Heart left ventricle (tissue), 16 donors: Measurements from ENCODE around the gene MED12L. TPM values are rescaled to one million over a fixed set of nuclear protein-coding genes. Genes with fewer than 3 reads are reported as not detected.
"Not testable (repeated sequence)": the region's sequence is repeated elsewhere in the genome, so short reads cannot be mapped to it uniquely, and the experiment has no call there.

Source experiments
- ATAC-seq, 4 donors: fragments of 200-7000 bp; cut with Tn5 transposase; one replicate each; pipeline ENCODE4 v1.9.1; 2020 to 2022; ENCODE audit warnings: moderate library complexity in 4 of 4, mild to moderate bottlenecking in 3 of 4, moderate number of reproducible peaks in 1 of 4
- DNase-seq, 5 donors: peaks; one replicate each; pipeline ENCODE4 v3.0.0-alpha.2; 2020
- H3K27ac ChIP-seq, 12 donors: fragments of 200-600 bp; sonication (generic) in 4 of 12; one replicate each; pipeline versions ENCODE4 v1.5.0 to v1.8.0; 2016 to 2022; ENCODE audit warnings: mild to moderate bottlenecking in 2 of 12
- H3K27me3 ChIP-seq, 9 donors: fragments of 200-600 bp; sonication (generic) in 2 of 9; one replicate each; pipeline versions ENCODE4 v1.5.1 to v1.8.0; 2016 to 2022; ENCODE audit warnings: mild to moderate bottlenecking in 3 of 9
- H3K36me3 ChIP-seq, 9 donors: fragments of 200-600 bp; sonication (generic) in 2 of 9; one replicate each; pipeline versions ENCODE4 v1.5.0 to v1.8.0; 2018 to 2022; ENCODE audit warnings: mild to moderate bottlenecking in 2 of 9
- H3K4me1 ChIP-seq, 12 donors: fragments of 200-600 bp; sonication (generic) in 4 of 12; one replicate each; pipeline versions ENCODE4 v1.5.0 to v1.8.0; 2016 to 2022; ENCODE audit warnings: mild to moderate bottlenecking in 3 of 12
- H3K4me3 ChIP-seq, 12 donors: fragments of 200-600 bp; sonication (generic) in 4 of 12; one replicate each; pipeline versions ENCODE4 v1.5.0 to v1.8.0; 2017 to 2022; ENCODE audit warnings: mild to moderate bottlenecking in 9 of 12, moderate library complexity in 4 of 12
- H3K9me3 ChIP-seq, 12 donors: fragments of 200-600 bp; sonication (generic) in 4 of 12; one replicate each; pipeline versions ENCODE4 v1.5.0 to v1.8.0; 2016 to 2022; ENCODE audit warnings: mild to moderate bottlenecking in 1 of 12
- POLR2A ChIP-seq, 2 donors: fragments of 450-650 bp; IDR thresholded peaks; one replicate each; pipeline ENCODE4 v1.6.1; 2017; ENCODE audit warnings: antibody characterized with exemption in 2 of 2, mild to moderate bottlenecking in 2 of 2, moderate library complexity in 2 of 2
- WGBS, 4 donors: extraction: QIAGEN DNeasy Blood & Tissue Kit in 2 of 4; methylation state at CpG; one replicate each; pipeline versions ENCODE4 v1.1.5 to v1.1.7; 2013 to 2018; 5-methylcytosine and 5-hydroxymethylcytosine counted together
- intact Hi-C, 10 donors: fragments of 100-400 bp; cut with DNase I; formaldehyde crosslinking; loops; one replicate each; pipeline versions ENCODE4 v1.11.1 to v1.14.2; 2022
- polyA plus RNA-seq, 2 donors: library from polyadenylated mRNA; stranded (reverse); fragments of 200-250 nt; gene quantifications; one replicate each; pipeline ENCODE4 v1.2.3, GENCODE V29; 2013
- total RNA-seq, 9 donors: library from RNA; depleted of rRNA in 2 of 9; stranded (reverse); fragments of >200 nt in 2 of 9; fragmentation: NEBNext Ultra II Directional in 3 of 9; extraction: Animal tissue kit (Norgen Biotek cat#: 25700) in 3 of 9; gene quantifications; one replicate each; pipeline versions ENCODE4 v1.1.0 to v1.2.4, GENCODE V29; 2016 to 2023
- TF ChIP-seq, protein P1 (sequence below), 12 donors: fragments of 200-600 bp; sonication (generic) in 4 of 12; IDR thresholded peaks; one replicate each; pipeline versions ENCODE4 v1.5.0 to v1.8.0; 2018 to 2022; ENCODE audit warnings: antibody characterized with exemption in 12 of 12, mild to moderate bottlenecking in 5 of 12
- donor health status: ischemic (EF 13 %, LVEDD 7.1; RV severe dilation, severe dysfunction).
- donor health status: healthy with polysubstance abuse.
- donor health status: DM: no; HTN: yes; CAD: no.
- donor health status: DM: no; HTN: no; CAD: no.
- donor health status: ischemic (EF 25% LVEDD 6.9; RV normal size, moderate dysfunction).
- donor health status: ischemic (EF 25% LVEDD 5.7; RV mildly dilated, moderate dysfunction).
- donor health status: healthy.
- donor health status: DM: yes; HTN: yes; CAD: no.
- donor health status: ischemic (EF 35%, LVEDD 5.7; RV mildly dilated, moderate dysfunction).
- donor health status: nonischemic (EF 11% LVEDD 7.7; RV severe dilation, severe dysfunction).
- donor health status: DM: yes; HTN: yes; CAD: no.
- donor health status: PGD.
- donor health status: ischemic (EF 29% LVEDD 5.4; RV normal size, mild dysfunction).
- donor health status: nonischemic (EF 23%, LVEDD 6.1; RV moderate dilation, normal function).

MED12L gene
- total and polyA plus RNA-seq, 11 donors = 0.06 to 2.1 (median 0.39) TPM

DNA sequence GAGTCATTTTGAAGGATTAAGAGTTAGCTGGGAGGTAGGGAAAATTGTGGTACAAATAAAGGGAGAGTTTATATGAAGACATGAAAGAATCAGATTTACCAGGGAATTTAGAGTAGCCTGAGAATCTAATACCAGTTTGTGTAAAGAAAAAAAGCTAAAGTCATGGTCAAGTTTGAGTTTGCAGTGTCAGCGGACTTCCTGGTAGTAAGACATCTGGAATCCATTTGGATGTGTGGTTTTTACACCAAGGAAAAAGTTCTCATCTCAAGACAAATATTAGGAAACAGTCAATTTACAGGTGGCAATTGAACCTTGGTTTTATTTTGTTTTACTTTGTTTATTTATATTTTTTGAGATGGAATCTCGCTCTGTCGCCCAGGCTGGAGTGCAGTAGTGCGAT, 300.6 kb downstream of the MED12L start:
- ATAC-seq (no peak), DNase-seq (no peak)
- peak overlapping the region in 1 of 12 donors; percentile 68 for H3K27ac ChIP-seq
- H3K9me3 ChIP-seq = no peaks in the 10 kb centered on the region
- no peaks in the 10 kb centered on the region for H3K27me3 ChIP-seq
- H3K36me3 ChIP-seq = no peaks in the 10 kb centered on the region
- peaks cover 0 to 52% (median 0%) of the 10 kb centered on the region in 12 donors for H3K4me1 ChIP-seq
- TF ChIP-seq, protein P1, sequence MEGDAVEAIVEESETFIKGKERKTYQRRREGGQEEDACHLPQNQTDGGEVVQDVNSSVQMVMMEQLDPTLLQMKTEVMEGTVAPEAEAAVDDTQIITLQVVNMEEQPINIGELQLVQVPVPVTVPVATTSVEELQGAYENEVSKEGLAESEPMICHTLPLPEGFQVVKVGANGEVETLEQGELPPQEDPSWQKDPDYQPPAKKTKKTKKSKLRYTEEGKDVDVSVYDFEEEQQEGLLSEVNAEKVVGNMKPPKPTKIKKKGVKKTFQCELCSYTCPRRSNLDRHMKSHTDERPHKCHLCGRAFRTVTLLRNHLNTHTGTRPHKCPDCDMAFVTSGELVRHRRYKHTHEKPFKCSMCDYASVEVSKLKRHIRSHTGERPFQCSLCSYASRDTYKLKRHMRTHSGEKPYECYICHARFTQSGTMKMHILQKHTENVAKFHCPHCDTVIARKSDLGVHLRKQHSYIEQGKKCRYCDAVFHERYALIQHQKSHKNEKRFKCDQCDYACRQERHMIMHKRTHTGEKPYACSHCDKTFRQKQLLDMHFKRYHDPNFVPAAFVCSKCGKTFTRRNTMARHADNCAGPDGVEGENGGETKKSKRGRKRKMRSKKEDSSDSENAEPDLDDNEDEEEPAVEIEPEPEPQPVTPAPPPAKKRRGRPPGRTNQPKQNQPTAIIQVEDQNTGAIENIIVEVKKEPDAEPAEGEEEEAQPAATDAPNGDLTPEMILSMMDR (IDR thresholded peaks at IDR 0.05) = no peak
- TF ChIP-seq POLR2A (IDR thresholded peaks at IDR 0.05) = no peak
- 92 to 97% (median 94%) methylated on average over 4 of the region's 4 CpGs for WGBS, 4 donors
- no peak overlapping the region for H3K4me3 ChIP-seq
- intact Hi-C loops = no loop called here

DNA sequence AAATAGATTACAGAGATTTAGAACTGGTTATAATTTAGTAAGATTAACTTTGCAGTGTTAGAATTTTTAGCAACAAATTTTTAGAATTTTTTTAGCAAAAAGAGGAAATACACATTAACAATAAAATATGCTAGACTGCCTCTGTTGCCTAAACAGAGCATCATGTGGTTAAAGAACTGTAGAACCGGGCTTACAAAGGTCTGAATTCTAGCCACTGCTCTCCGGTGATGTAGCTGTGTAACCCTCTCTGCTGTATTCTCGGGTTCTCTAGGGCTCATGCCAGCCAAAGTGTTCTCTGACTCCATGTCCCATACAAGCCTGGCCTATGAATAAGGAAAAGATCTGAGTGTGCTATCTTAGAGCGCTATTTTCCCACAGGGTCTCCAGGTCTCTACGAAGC, 302.0 kb downstream of the MED12L start:
- 80 to 93% (median 88%) methylated on average over 5 of the region's 5 CpGs for WGBS, 4 donors
- no peaks in the 10 kb centered on the region for H3K36me3 ChIP-seq
- H3K27ac ChIP-seq = peak overlapping the region in 1 of 12 donors; percentile 59
- ATAC-seq (no peak), DNase-seq (no peak)
- H3K9me3 ChIP-seq = no peaks in the 10 kb centered on the region
- H3K4me1 ChIP-seq = peaks cover 0 to 49% (median 0%) of the 10 kb centered on the region in 12 donors
- intact Hi-C loops = no loop called here
- TF ChIP-seq, protein P1 (IDR thresholded peaks at IDR 0.05) = no peak
- no peak for TF ChIP-seq POLR2A (IDR thresholded peaks at IDR 0.05)
- H3K27me3 ChIP-seq = no peaks in the 10 kb centered on the region
- no peak overlapping the region for H3K4me3 ChIP-seq

DNA sequence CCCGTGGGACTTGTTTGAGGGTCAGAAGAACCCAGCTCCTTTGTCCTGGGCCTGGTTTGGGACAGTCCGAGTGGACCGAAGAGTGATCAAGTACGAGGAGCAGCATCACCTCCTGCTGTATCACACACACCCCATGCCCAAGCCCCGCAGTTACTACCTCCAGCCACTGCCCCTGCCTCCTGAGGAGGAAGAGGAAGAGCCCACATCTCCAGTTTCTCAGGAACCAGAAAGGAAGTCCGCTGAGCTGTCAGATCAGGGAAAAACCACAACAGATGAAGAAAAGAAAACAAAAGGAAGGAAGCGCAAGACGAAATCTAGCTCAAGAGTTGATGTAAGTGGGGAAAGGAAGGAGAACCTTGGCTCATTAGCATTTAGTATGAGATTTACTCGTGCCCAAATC, 302.4 kb downstream of the MED12L start:
- Histone ChIP-seq H3K27ac (peak overlapping the region in 1 of 12 donors; percentile 59), H3K4me3 (no peak overlapping the region), H3K4me1 (peaks cover 0 to 45% (median 0%) of the 10 kb centered on the region in 12 donors), H3K27me3 (no peaks in the 10 kb centered on the region), H3K36me3 (no peaks in the 10 kb centered on the region), H3K9me3 (no peaks in the 10 kb centered on the region)
- intact Hi-C loops = no loop called here
- ATAC-seq (no peak), DNase-seq (peak in 1 of 5 donors; percentile 17)
- WGBS, 4 donors = 82 to 83% (median 82%) methylated on average over 9 of the region's 9 CpGs
- TF ChIP-seq, protein P1 (IDR thresholded peaks at IDR 0.05) = no peak
- no peak for TF ChIP-seq POLR2A (IDR thresholded peaks at IDR 0.05)

DNA sequence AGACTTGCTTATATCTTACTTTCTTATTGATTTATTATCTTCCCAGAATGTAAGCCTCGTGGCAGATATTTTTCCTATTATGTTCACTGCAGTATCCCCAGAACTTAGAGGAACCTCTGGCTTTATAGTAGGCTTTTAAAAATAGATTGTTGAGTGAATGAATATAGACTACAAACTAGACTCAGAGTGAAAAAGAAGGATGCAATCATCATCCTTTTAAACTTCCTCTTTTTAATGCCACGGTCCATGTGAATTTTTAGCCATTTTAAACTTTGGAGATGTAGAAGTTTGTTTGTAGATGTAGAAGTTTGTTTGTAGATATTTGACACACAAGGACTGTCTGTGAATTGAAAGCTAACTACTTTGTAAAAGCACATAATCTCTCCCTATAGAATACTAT, 306.3 kb downstream of the MED12L start:
- TF ChIP-seq, protein P1 (IDR thresholded peaks at IDR 0.05) = no peak
- no peak for TF ChIP-seq POLR2A (IDR thresholded peaks at IDR 0.05)
- 77 to 83% (median 79%) methylated on average over 2 of the region's 2 CpGs for WGBS, 4 donors
- Histone ChIP-seq H3K9me3 (no peaks in the 10 kb centered on the region), H3K27ac (no peak overlapping the region), H3K27me3 (no peaks in the 10 kb centered on the region), H3K4me1 (peaks cover 0 to 18% (median 0%) of the 10 kb centered on the region in 12 donors), H3K36me3 (no peaks in the 10 kb centered on the region), H3K4me3 (no peak overlapping the region)
- intact Hi-C loops = no loop called here
- ATAC-seq = no peak
- DNase-seq = no peak

DNA sequence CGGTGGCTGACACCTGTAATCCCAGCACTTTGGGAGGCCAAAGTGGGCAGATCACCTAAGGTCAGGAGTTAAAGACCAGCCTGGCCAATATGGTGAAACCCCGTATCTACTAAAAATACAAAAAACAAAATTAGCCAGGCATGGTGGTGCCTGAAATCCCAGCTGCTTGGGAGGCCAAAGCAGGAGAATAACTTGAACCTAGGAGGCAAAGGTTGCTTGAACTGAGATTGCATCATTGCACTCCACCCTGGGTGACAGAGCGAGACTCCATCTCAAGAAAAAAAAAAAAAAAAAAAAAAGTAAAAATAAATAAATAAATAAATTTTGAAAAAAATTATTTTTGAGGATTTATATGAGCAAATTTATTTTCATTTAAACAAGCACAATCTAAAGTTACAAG, 306.7 kb downstream of the MED12L start:
- H3K4me3 ChIP-seq, H3K9me3 ChIP-seq, DNase-seq, ATAC-seq, H3K27ac ChIP-seq, H3K36me3 ChIP-seq, intact Hi-C loops, H3K27me3 ChIP-seq: not testable (repeated sequence)
- peaks cover 0 to 18% (median 0%) of the 10 kb centered on the region in 12 donors for H3K4me1 ChIP-seq
- WGBS, 4 donors = 89 to 98% (median 92%) methylated on average over 3 of the region's 3 CpGs
